HPDE6-E6E7 (cell line): Measurements from ENCODE around the gene PLEKHM3.
"Not testable (repeated sequence)": the region's sequence is repeated elsewhere in the genome, so short reads cannot be mapped to it uniquely, and the experiment has no call there.

Source experiments
- DNase-seq: peaks from one replicate; pipeline ENCODE4 v3.0.0; 2011; ENCODE audit warnings: missing footprints; ENCODE audit errors: extremely low spot score

Gene PLEKHM3

GRCh38 chr2:207926133-207926988 is 99.0 kb downstream of the PLEKHM3 start:
- no peak for DNase-seq

- no peak for DNase-seq
Measured at GRCh38 chr2:207925601-207926000, 99.7 kb downstream of the PLEKHM3 start.

DNA sequence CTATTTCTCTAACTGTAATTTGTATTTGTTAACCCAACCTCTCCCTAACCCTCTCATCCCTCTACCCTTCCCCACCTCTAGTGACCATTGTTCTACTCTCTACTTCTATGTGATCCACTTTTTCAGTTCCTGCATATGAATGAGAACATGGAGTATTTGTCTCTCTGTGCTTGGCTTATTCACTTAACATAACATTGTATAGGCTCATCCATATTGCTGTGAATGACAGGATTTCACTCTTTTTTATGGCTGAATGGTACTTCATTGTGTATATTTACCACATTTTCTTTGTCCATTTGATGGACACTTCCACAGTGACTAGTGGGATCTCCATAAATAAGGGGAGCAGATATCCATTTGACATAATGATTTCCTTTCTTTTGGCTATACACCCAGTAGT is 103.7 kb downstream of the PLEKHM3 start:
- DNase-seq, result no peak

GRCh38 chr2:207920721-207921120 is 104.6 kb downstream of the PLEKHM3 start:
- DNase-seq, result no peak

GRCh38 chr2:207920321-207920720 is 105.0 kb downstream of the PLEKHM3 start:
- DNase-seq, result no peak

DNA sequence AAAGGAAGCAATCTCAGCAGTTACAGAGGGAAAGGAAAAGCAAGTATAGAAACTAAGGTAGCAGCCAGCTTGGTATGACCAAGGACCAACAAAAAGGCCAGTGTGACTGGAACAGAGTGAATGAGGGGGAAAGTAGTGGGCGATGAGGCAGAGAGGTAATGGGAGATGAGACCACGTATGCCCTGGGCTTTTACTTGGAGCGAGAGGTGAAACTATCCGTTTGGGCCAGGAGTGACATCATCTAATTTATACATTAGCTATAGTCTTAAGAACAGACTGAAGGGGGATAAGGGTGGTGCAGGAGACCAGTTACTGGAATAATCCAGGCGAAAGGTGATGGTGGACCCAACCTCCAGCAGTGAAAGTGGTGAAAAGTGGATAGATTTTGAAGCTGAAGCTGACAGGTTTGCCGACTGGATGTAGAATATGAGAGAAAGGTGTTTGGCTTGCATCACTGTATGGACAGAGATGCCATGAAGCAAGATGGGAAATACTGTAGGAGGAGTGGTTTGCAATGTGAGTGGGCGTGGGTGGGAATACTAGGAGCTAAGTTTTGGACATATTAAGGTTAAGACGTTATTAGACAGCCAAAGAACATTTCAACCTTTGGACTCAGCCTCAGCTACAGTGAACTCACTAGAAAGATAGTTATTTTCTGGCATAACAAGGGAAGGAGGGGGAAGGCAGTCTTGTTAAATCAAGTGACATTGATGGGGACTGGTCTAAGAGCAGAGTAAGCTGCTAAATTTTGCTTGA is 106.0 kb downstream of the PLEKHM3 start:
- no peak for DNase-seq

GRCh38 chr2:207914716-207915115 is 110.6 kb downstream of the PLEKHM3 start:
- no peak for DNase-seq

GRCh38 chr2:207913772-207914358 is 111.5 kb downstream of the PLEKHM3 start:
- no peak for DNase-seq

DNA sequence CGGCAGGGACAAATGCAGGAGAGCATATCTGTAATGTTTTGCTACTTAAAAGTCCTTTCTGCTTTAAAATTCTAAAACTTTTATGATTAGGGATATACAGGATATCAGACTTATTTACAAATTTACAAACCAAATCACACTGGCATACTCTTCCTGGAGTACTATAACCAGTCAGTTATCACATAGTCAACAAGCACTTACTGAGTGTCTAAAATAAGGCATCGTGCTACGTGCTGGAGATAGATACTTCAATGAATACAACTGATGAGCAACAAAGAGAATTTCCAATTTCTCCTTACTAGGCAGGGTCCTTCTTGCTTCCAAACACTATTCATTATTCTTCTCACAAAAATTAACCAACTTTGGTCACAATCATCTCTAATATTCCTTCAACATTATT is 113.5 kb downstream of the PLEKHM3 start:
- DNase-seq, result no peak

- no peak for DNase-seq
Measured at GRCh38 chr2:207911215-207911614, 114.1 kb downstream of the PLEKHM3 start.

- not testable (repeated sequence) for DNase-seq
Measured at GRCh38 chr2:207906495-207906894, 118.8 kb downstream of the PLEKHM3 start.

DNA sequence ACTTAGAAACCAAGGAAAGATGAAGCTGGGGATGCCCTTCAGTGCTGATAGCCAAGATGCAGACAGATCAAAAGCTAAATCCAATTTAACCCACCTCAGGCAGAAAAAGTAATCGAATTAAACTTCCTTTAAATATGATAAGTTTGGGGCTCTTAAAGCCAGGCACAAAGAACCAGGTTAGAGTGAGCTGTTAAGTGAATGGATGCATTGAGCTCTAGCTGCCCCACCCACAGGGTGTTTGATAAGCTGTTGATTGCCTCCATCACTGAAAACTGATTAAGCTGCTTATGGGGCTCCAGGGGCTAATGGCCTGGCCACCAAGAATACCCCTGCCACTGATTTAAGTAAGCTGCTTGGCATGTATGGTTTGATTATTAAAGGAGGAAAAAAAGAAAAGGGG is 119.8 kb downstream of the PLEKHM3 start:
- DNase-seq, result no peak

DNA sequence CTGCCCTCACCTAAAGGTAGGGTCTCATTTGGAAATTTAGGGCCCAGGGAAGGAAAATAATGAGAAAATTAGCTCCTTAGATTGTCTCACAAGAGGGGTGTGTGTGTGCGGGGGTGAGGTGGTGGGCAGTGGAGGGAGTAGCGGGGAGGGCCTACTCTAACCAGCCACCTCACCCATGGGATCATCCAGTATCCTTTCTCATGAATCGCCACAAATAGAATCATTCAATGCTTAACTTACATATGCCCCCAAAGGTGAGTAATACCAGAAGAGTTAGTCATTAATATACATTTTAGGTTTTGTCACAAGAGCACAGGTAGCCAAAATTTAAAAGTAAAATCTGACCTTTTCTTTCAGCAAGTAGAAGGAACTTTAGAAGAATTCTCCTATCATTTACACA is 122.1 kb downstream of the PLEKHM3 start:
- no peak for DNase-seq

- no peak for DNase-seq
Measured at GRCh38 chr2:207902821-207903220, 122.5 kb downstream of the PLEKHM3 start.

DNA sequence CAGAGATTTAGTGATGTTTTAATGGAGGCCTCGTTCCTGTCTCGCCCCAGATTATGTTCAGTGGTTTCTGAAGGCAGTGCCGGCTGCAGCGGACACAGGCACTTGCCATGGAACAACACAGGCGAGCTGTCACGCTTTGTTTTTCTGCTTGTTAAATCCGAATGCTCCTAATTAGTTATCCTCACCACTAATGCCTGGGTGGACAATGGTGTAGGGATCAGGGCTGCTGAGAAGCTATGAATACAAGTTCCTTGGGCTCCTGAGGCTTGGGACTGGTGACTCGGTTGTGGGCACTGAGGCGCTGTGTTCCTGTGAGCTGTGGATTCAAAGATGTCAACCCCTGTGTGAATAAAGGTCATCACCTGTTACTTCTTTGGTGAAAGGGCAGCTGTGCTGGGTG is 123.5 kb downstream of the PLEKHM3 start:
- no peak for DNase-seq

DNA sequence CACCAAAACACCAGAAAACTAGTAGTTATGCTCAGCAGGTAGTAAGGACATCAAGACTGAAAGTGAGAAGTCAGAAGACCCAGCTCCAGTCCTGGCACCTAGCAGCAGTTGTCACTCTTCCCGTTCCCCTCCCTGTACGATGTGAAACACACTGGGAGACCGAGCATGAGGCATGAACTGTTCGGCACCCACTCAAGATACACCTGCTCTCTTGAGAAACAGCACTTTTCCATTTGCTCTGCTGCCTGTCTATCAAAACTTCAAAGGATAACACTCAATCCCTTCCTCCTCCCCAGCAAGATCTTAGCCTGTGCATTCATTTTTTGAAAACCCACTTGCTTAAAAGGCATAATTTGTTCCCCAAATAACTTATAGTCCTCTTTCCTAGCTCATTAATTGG is 123.9 kb downstream of the PLEKHM3 start:
- no peak for DNase-seq

DNA sequence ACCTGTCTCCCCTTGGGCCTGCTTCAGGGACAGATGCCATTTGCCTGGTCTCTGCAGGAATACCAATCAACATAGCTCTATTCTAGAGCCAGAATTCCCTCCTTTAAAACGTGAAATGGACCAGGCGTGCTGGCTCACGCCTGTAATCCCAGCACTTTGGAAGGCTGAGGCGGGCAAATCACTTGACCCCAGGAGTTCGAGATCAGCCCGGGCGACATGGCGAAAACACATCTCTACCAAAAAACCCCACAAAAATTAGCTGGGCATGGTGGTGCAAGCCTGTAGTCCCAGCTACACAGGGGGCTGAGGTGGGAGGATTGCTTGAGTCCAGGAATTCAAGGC is 127.0 kb downstream of the PLEKHM3 start:
- DNase-seq, result no peak

- DNase-seq, result no peak
Measured at GRCh38 chr2:207897541-207898353, 127.6 kb downstream of the PLEKHM3 start.

DNA sequence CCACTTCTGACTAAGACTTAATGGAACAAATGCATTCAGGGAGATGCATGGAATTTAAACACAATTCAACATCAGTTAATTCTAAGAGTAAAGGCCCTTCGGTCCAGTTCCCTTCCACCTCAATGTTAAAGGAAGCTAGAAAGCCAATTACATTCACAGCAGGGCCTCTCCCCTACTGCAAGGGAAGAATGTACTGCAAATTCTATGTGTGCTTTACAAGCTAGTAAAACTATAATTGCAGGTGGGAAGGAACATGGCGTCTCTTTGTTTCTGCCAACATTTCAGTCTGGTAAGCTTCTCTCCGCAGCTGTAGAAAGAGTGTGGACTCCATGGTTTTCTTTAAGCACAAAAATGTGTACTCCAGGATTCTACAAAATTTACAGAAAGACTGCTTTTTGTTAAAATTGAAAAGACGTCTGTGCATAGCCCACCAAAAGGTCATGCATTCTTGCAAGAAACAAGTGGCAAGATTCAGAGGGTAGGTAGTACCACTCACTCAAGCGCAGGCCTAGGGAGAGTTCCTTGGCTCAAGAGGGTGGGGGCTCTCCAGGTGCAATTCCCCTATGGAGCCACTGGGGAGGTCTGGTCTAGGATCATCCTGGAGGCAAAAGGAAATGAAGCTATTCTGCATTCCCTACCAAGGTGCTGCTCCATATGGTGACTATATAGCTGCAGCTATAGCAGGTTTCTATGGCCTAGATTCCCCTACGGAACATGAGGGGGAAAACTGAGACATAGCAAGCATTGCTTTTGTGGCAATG is 128.6 kb downstream of the PLEKHM3 start:
- no peak for DNase-seq

GRCh38 chr2:207895274-207895860 is 130.0 kb downstream of the PLEKHM3 start:
- no peak for DNase-seq
